HG03469 (cell line): Measurements from ENCODE around the gene AGTRAP.

Experiments
- ATAC-seq: cut with Tn5 transposase; IDR thresholded peaks from one replicate; pipeline ENCODE4 v1.9.1; 2021; ENCODE audit warnings: mild to moderate bottlenecking, moderate library complexity, moderate number of reproducible peaks; ENCODE audit not compliant: unreplicated experiment

The AGTRAP gene

DNA sequence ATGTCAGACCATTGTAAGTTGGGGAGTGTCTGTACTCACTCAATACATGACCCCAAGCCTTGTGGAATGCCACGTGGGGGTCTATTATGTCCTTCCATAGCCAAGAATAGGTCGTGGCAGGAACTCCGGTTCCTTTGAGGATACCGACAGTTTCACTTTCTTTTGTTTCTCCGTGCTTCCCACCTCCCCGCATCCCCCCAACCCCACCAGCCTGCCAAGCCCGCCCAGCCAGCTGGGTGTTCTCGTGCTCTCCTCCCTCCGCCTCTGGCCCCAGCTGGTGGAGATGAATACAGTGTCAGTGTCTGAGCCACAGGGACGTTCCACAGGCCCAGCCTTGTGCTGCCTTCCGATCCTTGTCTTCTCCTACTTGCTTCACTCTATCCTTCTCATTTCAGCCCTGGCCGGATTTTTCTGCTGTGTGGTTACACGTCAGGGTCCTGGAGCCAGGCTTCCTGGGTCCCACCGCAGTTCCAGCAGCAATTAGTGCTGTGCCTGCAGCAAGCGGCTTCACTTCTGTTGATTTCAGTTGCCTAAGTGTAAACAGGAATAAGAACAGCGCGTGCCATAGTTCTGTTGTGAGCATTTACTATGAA, 4.1 kb upstream of the AGTRAP start:
- no peak for ATAC-seq

- no peak for ATAC-seq
These were observed 2.6 kb upstream of the AGTRAP start for GRCh38 chr1:11733306-11733705.

GRCh38 chr1:11735531-11735853, 444 bp upstream of the AGTRAP start:
- no peak for ATAC-seq

DNA sequence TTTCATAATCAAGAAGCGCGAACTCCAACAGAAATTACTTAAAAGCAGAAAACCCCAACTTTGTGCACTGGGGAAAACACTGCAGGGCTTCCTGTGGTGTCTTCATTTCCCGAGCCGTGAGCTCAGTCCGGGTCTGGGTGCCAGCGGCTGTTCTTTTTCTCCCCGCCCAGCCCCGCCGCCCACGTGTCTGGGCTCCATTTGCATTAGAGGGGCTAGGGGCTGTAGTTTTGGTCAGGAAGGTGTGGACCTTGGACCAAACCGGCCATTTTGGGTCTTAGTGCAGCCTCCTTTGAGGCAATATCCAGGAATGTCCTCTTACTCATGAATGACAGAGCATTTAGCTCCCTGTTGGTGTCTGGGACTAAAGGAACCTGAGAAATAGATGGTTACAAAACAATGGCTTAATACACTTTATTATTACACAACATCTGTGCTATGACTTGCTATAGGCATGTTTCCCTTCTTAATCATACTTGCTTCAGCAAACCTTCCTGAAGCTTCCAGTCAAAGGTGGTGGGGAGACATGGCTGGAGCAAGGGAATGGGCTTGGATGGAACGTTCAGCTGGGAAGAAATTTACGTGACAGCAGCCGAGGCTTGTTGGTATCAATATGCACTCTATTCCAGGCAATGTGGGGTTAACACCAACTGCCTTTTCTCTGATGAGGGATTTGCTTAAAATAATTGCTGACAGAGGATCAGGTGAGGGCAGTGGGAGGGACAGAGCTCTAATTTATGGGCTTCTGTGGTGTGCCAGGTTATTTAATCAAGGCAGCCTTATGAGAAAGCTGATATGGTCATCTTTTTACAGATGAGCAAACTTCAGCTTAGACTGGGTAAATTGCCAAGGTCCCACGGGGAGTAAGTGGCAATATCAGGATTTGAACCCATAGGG, 1.1 kb downstream of the AGTRAP start:
- no peak for ATAC-seq

- no peak for ATAC-seq
These were observed 2.2 kb downstream of the AGTRAP start for GRCh38 chr1:11738096-11738495.

DNA sequence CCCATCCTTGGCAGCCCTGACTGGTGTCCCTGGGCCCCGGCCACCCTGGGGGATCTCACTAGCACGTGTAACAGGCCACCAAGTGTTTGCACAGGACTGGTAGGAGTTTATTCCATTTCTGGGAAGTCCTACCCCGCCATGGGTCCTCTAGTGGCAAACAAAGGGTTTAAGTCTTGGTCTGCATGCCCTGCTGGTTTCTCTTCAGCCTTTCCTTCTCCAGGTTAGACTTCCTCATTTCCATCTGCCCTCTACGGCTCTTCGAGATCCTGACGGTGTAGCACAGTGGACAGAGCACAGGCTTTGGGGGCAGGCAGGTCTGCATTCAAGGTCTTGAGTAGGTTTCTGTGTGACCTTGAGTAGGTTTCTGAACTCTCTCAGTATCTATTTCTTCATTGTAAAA, 2.8 kb downstream of the AGTRAP start:
- ATAC-seq, result no peak

GRCh38 chr1:11740258-11741192, 4.6 kb downstream of the AGTRAP start:
- ATAC-seq, result no peak

- no peak for ATAC-seq
These were observed 5.5 kb downstream of the AGTRAP start for GRCh38 chr1:11741482-11741881.

DNA sequence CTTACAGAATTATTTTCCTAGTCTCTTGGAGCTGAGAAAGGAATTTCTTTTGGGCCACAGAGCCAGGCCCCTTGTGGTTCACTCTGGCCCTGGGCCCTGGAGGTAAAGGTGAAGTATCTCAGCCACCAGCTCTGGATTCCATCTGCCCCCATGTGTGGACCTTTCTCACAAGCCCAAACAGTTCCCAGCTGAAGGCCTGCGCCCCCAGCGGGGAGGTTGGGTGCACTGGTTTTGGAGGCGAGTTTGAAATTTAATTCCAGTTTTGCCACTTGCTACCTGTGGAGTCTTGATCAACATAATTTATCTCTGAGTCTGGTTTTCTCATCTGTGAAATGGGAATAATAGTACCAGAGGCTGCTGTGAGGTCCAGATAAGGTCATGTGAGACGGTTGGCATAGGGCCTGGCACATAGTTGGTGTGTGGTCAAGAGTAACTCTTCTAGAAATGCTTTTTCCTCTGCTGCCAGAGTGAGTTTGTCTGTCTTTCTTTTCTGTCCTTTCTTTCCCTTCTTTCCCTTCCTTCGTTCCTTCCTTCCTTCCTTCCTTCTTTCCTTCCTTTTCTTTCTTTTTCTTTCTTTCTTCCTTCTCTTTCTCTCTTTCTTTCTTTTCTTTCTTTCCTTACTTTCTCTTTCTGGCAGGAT, 6.1 kb downstream of the AGTRAP start:
- ATAC-seq, result no peak

DNA sequence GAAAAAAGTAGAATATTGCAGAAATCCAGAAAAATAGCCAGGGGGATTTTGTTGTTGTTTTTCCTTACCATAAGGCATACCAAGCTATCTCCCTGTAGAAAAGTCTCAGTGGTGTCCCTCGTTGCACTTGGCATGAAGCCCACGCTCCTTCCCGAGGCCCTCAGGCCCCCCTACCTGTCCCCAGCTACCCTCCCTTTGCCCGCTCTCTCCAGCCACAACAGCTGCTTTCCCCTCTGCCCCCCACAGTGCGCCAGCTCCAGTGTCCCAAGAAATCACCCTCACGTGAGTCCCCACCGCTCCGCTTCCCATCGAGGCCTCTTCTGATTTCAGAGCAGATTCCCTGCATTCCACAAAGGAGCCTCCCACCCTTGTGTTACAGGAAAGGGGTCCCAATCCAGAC, 8.4 kb downstream of the AGTRAP start:
- no peak for ATAC-seq

DNA sequence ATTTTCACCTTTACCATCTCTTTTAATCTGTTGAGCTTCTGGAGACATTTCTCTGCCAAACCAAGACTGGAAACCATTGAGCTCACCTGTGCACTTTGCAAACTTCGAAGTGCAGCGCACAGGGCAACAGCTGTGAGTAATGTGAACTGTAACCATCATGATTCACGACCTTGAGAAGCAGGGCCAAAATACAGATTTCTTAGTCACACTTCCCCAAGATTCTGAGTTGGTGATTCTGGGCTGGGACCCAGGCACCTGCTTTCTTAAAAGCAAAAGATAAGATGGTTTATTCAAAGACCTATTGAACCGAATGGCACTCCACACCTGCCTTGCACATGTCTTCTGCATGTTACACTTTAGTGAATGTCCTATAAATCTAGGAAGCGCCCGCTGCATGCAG, 10.2 kb downstream of the AGTRAP start:
- ATAC-seq, result no peak

GRCh38 chr1:11746795-11747487, 11.0 kb downstream of the AGTRAP start:
- ATAC-seq, result no peak

DNA sequence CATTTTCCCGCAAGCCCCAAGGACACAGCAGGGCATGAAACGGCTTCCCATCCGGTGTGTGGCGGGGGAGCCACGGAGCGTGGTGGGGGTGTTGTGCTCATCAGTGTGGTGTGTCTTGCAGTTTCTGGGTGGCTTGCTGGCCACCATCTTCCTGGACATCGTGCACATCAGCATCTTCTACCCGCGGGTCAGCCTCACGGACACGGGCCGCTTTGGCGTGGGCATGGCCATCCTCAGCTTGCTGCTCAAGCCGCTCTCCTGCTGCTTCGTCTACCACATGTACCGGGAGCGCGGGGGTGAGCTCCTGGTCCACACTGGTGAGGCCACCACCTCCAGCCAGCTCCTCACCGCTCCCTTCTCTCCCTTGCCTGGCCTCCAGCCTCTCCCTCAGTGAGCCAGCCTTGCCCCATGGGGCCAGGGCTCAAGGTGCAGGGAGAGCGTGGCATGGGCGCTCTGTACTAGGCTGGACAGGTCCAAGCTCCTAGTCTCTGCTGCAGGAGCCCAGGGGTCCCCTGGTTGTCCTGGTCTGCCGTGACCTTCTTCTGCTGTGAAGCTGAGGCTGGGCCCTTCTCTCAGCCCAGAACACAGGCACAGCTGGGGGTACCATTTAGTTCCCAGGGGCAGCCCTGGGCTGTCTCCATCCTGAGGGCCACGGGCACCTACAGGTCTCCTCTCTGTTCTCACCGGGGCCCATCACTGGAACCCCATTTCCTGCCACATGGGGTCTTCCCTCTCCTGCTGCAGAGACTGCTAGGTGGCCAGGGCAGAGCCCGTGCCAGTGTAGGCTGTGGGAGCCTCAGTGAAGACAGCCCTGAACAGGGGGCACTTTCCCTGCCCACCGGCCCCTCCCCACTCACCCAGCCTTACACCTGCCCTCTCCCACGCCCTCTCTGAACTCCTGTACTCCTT, 12.6 kb downstream of the AGTRAP start:
- ATAC-seq, result no peak

- ATAC-seq, result no peak
These were observed 13.3 kb downstream of the AGTRAP start for GRCh38 chr1:11749203-11749689.

- ATAC-seq, result no peak
These were observed 14.1 kb downstream of the AGTRAP start for GRCh38 chr1:11749996-11750395.

DNA sequence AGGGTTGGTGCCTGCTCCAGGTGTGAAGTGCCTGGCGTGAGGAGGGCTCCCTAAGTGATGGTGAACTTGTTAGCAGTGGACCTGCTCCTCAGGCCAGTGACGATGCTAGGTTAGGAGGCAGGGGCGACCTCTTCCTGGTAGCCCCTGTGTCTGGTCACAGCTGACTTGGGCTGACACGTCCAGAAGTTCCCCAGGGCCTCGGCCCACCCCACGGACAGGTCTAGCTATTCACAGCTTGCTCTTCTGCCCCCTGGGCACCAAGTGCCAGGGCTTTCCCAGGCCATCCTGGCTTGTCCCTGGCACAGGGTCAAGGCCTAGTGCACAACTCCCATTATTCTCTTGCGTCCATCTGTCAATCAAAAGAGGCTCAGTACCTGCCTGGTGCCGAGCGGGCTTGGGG, 15.2 kb downstream of the AGTRAP start:
- no peak for ATAC-seq

GRCh38 chr1:11752359-11753088, 16.6 kb downstream of the AGTRAP start:
- ATAC-seq, result no peak

DNA sequence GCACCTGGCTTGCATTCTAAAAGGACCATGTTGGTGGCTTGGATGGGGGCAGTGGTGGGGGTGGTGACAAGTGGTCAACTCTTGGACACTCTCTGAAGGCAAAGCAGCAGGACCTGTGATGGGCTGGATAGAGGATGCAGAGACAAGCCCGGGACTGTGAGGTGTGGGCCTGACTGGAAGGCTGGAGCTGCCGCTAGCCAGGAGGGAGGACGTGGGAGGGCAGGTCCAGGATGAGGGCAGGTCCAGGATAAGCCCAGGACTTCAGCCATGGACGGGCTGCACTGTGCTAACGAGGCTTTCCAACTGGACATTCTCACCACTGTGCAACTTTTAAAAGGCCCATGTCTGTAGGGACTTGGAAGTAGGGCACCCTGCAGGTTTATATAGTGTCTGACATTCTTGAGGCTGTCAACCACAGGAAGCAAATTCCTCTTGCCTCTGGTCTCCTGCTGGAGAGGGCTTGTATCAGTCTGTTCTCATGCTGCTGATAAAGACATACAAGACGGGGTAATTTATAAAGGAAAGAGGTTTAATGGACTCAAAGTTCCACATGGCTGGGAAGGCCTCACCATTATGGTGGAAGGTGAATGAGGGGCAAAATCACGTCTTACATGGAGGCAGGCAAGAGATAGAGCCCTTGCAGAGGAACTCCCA, 17.7 kb downstream of the AGTRAP start:
- no peak for ATAC-seq
